ENCODE results near the gene ITPR2. TPM values are rescaled to one million over a fixed set of nuclear protein-coding genes. Genes with fewer than 3 reads are reported as not detected.
"Not testable (repeated sequence)": the region's sequence is repeated elsewhere in the genome, so short reads cannot be mapped to it uniquely, and the experiment has no call there.

The ITPR2 gene
- total RNA-seq, 3 donors from 2014 or later, result 18.2 to 26.7 (median 21.0) TPM

DNA sequence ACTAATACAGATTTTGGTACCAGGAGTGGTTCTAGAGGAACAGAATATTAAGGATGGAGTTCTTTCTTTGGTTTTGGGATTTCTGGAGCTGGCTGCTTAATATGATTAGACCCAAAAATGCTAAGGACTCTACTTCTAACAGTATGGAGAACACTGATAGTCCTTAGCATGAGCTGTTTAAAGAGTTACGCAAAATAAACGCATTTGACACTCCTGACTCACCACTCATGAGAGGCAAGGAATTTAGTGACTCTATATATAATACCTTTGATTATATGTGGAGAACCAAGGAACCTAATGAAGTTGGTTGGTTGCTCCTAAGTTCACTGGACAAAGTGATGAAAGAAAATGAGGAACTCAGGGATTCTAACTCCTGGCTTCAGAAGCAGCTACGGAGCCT is 57.0 kb downstream of the ITPR2 start:
- peaks cover 24% of the 10 kb centered on the region for H3K9me3 Mint-ChIP-seq
- DNase-seq; H3K4me3 Mint-ChIP-seq; ATAC-seq; H3K4me1 Mint-ChIP-seq (ENCODE audit: low read depth); H3K27me3 Mint-ChIP-seq (ENCODE audit: low read depth): not testable (repeated sequence)
- H3K36me3 Mint-ChIP-seq (ENCODE audit: insufficient read depth), result peaks cover 50% of the 10 kb centered on the region

DNA sequence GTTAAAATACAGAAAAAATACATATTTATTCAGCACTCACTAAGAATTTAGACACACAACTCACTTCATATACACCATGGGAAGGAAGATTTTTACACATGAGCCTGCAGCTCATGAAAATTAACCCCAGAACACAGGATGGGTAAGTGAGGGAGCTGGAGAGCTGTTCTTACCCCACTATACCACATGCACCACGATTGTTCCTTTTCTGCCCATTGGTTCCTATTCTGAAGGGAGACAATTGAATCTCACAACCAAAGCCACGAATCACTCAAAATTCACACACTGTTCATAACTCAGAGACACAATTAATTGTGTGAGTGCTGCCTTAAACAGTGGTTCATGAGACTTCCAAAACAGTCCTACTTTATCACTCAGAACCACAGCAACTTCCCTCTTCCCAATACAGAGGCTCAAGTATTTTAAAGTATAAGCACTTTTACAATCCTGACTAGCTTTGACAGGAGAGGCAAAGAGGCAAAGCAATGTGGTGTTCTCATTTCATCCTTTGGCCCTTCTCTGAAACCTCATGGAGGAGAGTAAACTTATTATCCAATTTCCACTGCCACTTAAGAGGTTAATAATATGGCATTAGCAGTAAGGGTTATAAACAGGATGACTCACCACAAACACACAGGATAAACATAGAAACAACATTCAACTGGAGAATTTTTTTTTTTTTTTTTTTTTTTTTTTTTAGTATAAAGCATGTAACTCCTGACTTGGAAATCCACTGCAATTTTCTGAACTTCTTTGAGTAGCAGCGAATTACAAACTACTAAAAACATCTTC is 59.5 kb downstream of the ITPR2 start:
- Mint-ChIP-seq H3K4me3 (no peak overlapping the region), H3K4me1 (ENCODE audit: low read depth) (peaks cover 10% of the 10 kb centered on the region), H3K27me3 (ENCODE audit: low read depth) (no peaks in the 10 kb centered on the region), H3K9me3 (peaks cover 16% of the 10 kb centered on the region), H3K36me3 (ENCODE audit: insufficient read depth) (peaks cover 47% of the 10 kb centered on the region)
- no peak for DNase-seq
- ATAC-seq, result no peak

DNA sequence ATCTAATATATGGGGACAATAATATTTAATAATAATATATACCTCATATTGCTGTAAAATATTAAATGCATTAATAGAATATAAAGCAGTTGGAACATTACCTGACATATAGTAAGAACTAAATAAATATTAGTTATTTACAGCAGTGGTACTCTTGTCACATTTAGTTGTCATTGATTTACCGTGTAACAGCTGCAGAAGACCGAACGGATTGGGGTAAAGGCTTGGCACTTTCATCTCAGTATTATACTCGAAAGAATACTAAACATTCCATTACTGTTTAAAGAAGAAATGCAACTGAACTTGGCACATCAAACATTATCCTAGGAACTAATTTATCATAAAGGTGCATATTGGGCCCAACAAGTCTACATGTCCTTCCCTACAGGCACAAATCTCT is 61.1 kb downstream of the ITPR2 start:
- no peak overlapping the region for H3K4me3 Mint-ChIP-seq
- peaks cover 10% of the 10 kb centered on the region for H3K4me1 Mint-ChIP-seq (ENCODE audit: low read depth)
- ATAC-seq (no peak), DNase-seq (no peak)
- H3K36me3 Mint-ChIP-seq (ENCODE audit: insufficient read depth), result peaks cover 40% of the 10 kb centered on the region
- H3K9me3 Mint-ChIP-seq, result peaks cover 8% of the 10 kb centered on the region
- H3K27me3 Mint-ChIP-seq (ENCODE audit: low read depth), result no peaks in the 10 kb centered on the region

DNA sequence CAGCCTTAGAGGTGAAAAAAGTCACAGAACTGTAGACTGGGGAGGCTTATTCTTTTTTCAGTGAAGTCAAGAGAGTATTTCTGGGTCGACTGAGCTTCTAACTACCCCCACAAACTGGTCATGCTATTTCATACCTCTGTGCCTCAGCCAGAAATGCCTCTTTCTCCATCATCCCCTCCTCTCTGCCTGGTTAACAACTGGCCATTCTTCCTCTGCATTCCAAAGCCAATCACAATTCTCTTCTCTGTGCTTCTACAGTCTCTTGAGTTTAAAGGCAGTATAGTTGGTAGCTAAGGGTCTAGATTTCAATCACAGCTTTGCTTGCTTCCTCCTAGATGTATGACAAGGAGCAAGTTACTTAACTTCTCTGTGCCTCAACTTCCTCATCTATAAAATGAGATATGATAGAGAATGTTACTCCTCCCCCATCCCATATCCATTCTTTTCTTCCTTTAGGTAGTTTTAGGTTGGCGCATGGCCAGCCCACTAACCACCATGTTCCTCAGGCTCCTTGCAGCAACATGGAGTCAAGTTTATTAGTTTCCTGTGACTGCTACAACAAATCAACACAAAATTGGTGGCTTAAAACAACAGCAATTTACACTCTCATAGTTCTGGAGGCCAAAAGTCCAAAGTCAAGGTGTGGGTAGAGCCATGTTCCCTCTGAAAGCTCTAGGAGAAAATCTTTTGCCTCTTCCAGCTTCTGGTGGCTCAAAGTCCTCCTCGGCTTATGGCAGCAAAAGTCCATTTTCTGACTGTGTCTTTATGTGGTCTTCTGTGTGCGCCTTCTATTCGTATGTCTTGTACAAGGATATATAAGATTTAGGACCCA is 62.5 kb downstream of the ITPR2 start:
- no peaks in the 10 kb centered on the region for H3K27me3 Mint-ChIP-seq (ENCODE audit: low read depth)
- ATAC-seq (no peak), DNase-seq (no peak)
- peaks cover 38% of the 10 kb centered on the region for H3K36me3 Mint-ChIP-seq (ENCODE audit: insufficient read depth)
- H3K4me3 Mint-ChIP-seq, result no peak overlapping the region
- peaks cover 9% of the 10 kb centered on the region for H3K9me3 Mint-ChIP-seq
- peaks cover 10% of the 10 kb centered on the region for H3K4me1 Mint-ChIP-seq (ENCODE audit: low read depth)

DNA sequence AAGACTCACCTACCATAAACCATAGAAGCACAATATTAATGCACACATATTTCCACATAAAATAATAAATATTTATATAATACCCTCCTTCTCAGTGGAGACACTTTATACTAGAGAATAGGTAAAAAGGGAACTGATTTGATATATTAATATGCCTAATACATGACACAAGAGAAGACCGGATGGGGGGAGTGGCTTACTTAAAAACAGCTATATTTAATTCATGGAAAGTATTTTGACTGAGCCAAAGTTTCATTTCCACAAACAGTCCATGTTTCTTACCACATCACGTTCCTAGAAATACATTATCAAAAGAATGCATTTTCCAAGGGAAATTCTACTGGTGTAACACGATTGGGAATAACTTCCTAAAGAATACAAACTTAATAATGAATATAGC is 63.4 kb downstream of the ITPR2 start:
- H3K9me3 Mint-ChIP-seq, result peaks cover 4% of the 10 kb centered on the region
- peaks cover 31% of the 10 kb centered on the region for H3K36me3 Mint-ChIP-seq (ENCODE audit: insufficient read depth)
- DNase-seq (no peak), ATAC-seq (no peak)
- no peak overlapping the region for H3K4me3 Mint-ChIP-seq
- H3K4me1 Mint-ChIP-seq (ENCODE audit: low read depth), result peaks cover 10% of the 10 kb centered on the region
- H3K27me3 Mint-ChIP-seq (ENCODE audit: low read depth), result no peaks in the 10 kb centered on the region

DNA sequence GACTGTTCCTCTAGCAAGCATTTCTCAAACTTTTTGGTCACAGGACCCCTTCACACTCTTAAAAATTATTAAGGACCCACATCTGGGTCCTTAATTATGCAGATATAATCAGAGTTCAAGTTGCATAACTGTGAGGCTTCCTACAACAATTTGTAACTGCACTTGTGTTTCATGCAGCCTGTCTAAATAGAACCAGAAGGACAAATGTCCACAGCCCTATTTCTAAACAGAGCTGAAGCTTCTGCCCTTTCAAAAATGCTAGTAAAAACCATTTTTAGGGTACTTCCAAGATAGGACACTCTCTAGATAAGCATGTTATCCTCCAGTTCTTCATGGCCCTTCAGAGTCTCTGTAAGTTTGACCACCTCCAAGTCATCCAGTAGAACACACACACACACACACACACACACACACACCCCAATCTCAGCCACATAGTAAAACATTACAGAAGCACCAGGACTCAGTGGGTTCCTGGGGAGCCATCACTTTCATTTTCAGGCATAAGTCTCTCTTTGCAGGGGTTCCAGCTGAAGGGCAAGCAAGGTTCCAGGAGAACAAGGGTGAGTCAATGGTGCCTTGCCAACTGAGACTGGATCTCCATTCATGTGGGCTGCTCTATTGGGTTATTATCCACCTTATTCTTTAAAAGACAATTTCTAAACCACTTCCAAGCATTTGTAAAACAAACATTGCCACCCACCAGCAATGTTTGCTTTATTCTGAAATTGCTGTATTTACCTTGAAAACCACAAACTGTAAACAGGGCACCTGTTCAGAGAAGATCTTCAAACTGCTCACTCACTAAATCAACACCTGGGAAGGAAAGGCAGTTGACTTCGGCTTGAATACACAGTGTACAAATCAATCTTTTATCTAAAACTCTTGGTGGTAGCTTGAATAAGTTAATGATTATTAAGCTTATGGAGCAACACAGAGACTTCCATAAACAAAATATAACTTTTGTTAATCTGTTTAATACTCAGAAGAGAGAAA is 64.1 kb downstream of the ITPR2 start:
- Mint-ChIP-seq H3K36me3 (ENCODE audit: insufficient read depth) (peaks cover 32% of the 10 kb centered on the region), H3K27me3 (ENCODE audit: low read depth) (no peaks in the 10 kb centered on the region), H3K9me3 (peaks cover 5% of the 10 kb centered on the region), H3K4me1 (ENCODE audit: low read depth) (peaks cover 10% of the 10 kb centered on the region), H3K4me3 (no peak overlapping the region)
- DNase-seq (no peak), ATAC-seq (no peak)

DNA sequence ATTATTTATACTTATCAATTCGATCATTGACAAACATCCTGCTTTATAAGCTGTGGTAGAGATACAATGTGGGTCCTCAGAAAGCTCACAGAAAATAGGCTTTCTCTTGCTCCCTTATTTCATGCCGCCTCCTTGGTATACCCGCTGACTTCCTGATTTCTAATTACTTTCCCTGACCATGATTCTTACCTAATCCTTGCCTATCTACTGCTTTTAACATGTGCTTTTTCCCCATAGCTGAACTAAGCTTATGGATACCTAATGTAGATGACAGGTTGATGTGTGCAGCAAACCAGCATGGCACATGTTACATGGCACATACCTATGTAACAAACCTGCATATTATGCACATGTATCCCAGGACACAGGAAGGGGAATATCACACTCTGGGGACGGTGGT is 65.1 kb downstream of the ITPR2 start:
- peaks cover 9% of the 10 kb centered on the region for H3K9me3 Mint-ChIP-seq
- no peaks in the 10 kb centered on the region for H3K27me3 Mint-ChIP-seq (ENCODE audit: low read depth)
- no peak overlapping the region for H3K4me3 Mint-ChIP-seq
- ATAC-seq (no peak), DNase-seq (no peak)
- peaks cover 30% of the 10 kb centered on the region for H3K36me3 Mint-ChIP-seq (ENCODE audit: insufficient read depth)
- H3K4me1 Mint-ChIP-seq (ENCODE audit: low read depth), result peaks cover 10% of the 10 kb centered on the region

DNA sequence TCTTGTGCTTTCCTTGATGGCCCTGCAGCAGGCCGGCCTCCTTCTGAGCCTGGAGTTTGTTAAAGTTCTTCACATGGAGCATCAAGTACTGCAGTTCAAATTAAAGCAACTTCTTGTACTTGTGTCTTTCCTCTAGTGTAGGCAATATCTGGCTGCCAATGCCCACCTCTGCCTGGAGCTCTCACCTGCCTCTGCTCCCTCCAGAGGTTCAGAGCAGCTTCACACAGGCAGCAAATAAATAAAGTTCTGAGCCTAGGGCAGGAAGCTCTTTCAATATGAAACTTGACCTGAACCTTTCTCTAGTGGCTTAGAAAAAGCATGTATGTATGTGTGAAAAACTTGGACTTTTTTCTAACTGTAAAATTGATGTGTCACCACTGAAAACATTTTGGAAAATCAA is 65.9 kb downstream of the ITPR2 start:
- DNase-seq, result no peak
- ATAC-seq, result no peak

DNA sequence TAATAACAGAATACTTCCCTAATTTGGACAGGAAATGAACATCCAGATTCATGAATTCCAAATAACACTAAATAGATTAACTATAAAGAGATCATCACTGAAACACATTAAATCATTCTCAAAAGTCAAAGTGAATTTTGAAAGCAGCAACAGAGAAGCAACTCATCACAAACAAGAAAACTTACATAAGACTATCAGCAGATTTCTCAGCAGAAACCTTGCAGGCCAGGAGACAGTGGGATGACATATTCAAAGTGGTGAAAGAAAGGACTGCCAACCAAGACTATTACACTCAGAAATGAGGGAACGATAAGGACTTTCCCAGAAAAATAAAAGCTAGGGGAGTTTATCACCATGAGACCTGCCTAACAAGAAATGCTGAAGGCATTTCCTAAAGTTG is 70.8 kb downstream of the ITPR2 start:
- H3K27me3 Mint-ChIP-seq (ENCODE audit: low read depth), result no peaks in the 10 kb centered on the region
- H3K9me3 Mint-ChIP-seq, result peaks cover 23% of the 10 kb centered on the region
- ATAC-seq, result no peak
- peaks cover 25% of the 10 kb centered on the region for H3K36me3 Mint-ChIP-seq (ENCODE audit: insufficient read depth)
- H3K4me3 Mint-ChIP-seq, result no peak overlapping the region
- no peaks in the 10 kb centered on the region for H3K4me1 Mint-ChIP-seq (ENCODE audit: low read depth)
- DNase-seq, result no peak

More for the DNA sequence above, 65.9 kb downstream of the ITPR2 start:
- Mint-ChIP-seq H3K4me1 (ENCODE audit: low read depth) (peaks cover 10% of the 10 kb centered on the region), H3K36me3 (ENCODE audit: insufficient read depth) (peaks cover 27% of the 10 kb centered on the region), H3K9me3 (peaks cover 11% of the 10 kb centered on the region), H3K4me3 (no peak overlapping the region), H3K27me3 (ENCODE audit: low read depth) (no peaks in the 10 kb centered on the region)

DNA sequence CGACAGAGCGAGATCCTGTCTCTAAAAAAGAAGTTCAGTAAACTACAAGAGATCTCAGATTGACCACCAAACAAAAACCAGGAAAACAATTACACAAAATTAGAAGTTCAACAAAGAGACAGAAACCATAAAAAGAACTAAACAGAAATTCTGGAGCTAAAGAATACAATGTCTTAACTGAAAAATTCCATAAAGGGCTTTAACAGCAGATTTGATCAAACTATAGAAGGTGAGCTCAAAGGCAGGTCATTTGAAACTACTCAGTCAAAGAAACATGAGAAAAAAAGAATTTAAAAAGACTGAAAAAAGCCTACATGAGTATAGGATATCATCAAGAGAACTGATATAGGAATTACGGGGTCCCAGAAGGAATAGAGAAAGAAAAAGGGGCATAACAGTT is 71.2 kb downstream of the ITPR2 start:
- DNase-seq (no peak), ATAC-seq (no peak)
- Mint-ChIP-seq H3K9me3 (peaks cover 23% of the 10 kb centered on the region), H3K27me3 (ENCODE audit: low read depth) (no peaks in the 10 kb centered on the region), H3K36me3 (ENCODE audit: insufficient read depth) (peaks cover 22% of the 10 kb centered on the region), H3K4me1 (ENCODE audit: low read depth) (no peaks in the 10 kb centered on the region), H3K4me3 (no peak overlapping the region)

DNA sequence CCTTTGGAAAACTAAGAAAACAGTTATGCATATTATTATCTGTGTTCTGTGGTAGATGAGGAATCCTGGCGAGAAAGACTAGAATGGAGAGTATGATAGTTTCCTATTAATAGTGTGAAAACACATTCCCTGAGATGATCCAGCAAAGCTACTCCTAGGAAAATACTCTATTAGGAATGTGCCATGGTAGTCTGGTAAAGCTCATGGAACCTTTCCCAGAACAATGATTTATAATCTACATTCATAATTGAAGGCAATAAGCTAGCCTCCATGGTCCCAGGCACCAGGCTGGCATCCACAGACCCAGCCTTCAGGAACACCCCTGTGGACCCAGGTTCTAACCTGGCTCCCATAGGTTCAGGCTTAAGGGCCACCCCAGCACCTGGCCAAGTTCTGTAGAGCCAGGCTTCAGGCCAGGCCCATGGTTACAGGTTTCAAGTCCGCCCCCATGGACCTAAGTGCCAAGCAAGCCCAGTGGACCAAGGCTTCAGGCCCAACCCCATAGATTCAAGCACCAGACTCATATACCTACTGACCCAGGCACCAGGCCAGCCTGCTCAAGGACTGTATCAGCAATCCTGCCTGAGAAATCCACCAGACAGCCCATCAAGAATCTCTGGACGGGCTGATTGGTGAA is 72.2 kb downstream of the ITPR2 start:
- Mint-ChIP-seq H3K4me3 (no peak overlapping the region), H3K36me3 (ENCODE audit: insufficient read depth) (peaks cover 16% of the 10 kb centered on the region), H3K27me3 (ENCODE audit: low read depth) (no peaks in the 10 kb centered on the region), H3K4me1 (ENCODE audit: low read depth) (no peaks in the 10 kb centered on the region), H3K9me3 (peaks cover 30% of the 10 kb centered on the region)
- no peak for ATAC-seq
- DNase-seq, result no peak

DNA sequence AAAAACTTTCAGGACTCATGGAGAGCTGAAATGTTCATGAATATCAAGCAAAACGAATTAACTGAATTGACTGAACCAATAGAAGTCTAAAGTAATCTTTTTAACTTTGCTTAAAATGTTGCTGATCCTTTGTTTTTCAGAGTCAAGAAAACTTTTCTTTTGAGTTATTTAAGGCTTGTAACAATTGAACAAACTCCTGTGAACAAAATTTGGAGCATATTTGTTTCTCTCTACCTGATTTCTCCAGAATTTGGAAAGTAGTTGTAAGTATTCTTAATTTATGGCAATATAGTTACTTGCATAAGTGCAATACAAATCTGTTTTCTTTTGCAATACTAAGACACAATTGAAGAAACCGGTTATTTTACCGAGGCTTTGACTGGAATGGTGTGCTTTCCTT is 77.6 kb downstream of the ITPR2 start:
- Mint-ChIP-seq H3K36me3 (ENCODE audit: insufficient read depth) (peaks cover 14% of the 10 kb centered on the region), H3K4me1 (ENCODE audit: low read depth) (peaks cover 16% of the 10 kb centered on the region)
- not testable (repeated sequence) for H3K4me3 Mint-ChIP-seq; H3K9me3 Mint-ChIP-seq; H3K27me3 Mint-ChIP-seq (ENCODE audit: low read depth); ATAC-seq; DNase-seq

DNA sequence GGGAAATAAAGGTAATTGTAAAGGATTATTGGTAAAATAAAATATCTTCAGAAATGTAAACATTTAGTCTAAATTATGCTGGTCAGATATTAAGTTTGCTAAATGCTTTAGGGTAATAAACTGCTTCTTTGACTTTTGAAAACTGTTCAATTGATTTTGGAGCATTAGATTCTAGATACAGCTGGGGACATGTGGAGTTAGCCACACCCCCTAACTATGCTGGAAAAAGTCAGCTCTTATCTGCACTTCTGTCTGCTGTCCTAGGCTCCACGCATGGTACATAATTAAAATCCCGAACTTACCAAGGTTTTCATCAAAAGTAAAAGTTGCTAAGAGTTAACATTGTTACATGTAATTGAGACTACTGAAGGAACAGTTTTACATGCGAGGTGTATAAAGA is 78.8 kb downstream of the ITPR2 start:
- H3K9me3 Mint-ChIP-seq, result peaks cover 8% of the 10 kb centered on the region
- H3K4me3 Mint-ChIP-seq, result no peak overlapping the region
- DNase-seq (no peak), ATAC-seq (no peak)
- H3K4me1 Mint-ChIP-seq (ENCODE audit: low read depth), result peaks cover 25% of the 10 kb centered on the region
- peaks cover 14% of the 10 kb centered on the region for H3K36me3 Mint-ChIP-seq (ENCODE audit: insufficient read depth)
- no peaks in the 10 kb centered on the region for H3K27me3 Mint-ChIP-seq (ENCODE audit: low read depth)

Measured in activated T-cell treated with anti-CD3 and anti-CD28 coated beads, Interleukin-2, amount 50 U/mL, for 4 hours (primary cell).